Astrocyte of the spinal cord (primary cell): Measurements from ENCODE around the gene SECTM1.

ENCODE experiments used
- DNase-seq: peaks from one replicate; pipeline ENCODE4 v3.0.0; 2011; ENCODE audit warnings: low read depth, low spot score
- H3K4me3 ChIP-seq: 2 replicates; pipeline ENCODE4 v1.5.1; 2011; ENCODE audit warnings: low read depth, mild to moderate bottlenecking, low read length, moderate library complexity
- CTCF ChIP-seq: IDR thresholded peaks from 2 replicates; pipeline ENCODE4 v1.5.1; 2012; ENCODE audit warnings: low read depth, mild to moderate bottlenecking, low read length, inconsistent platforms
- in situ Hi-C: cut with HindIII; loops from 2 replicates; pipeline ENCODE4 v1.10.0; 2017; ENCODE audit warnings: low sequenced_read_pairs

The SECTM1 gene

GRCh38 chr17:82328994-82329507, 4.5 kb downstream of the SECTM1 start:
- DNase-seq, result no peak
- H3K4me3 ChIP-seq, result no peak overlapping the region
- TF ChIP-seq CTCF, result no peak
- in situ Hi-C loops, result no loop called here

- in situ Hi-C loops, result no loop called here
Observed at GRCh38 chr17:82328141-82328993, 5.2 kb downstream of the SECTM1 start.

GRCh38 chr17:82327757-82328140, 5.8 kb downstream of the SECTM1 start:
- in situ Hi-C loops, result no loop called here
- no peak overlapping the region for H3K4me3 ChIP-seq
- no peak for DNase-seq
- TF ChIP-seq CTCF, result no peak

More at GRCh38 chr17:82328141-82328993, 5.2 kb downstream of the SECTM1 start:
- DNase-seq, result no peak
- no peak for TF ChIP-seq CTCF
- no peak overlapping the region for H3K4me3 ChIP-seq

- no peak overlapping the region for H3K4me3 ChIP-seq
- no peak for DNase-seq
- no peak for TF ChIP-seq CTCF
- in situ Hi-C loops, result no loop called here
Observed at GRCh38 chr17:82327289-82327688, 6.3 kb downstream of the SECTM1 start.

GRCh38 chr17:82325286-82326180, 8.0 kb downstream of the SECTM1 start:
- H3K4me3 ChIP-seq, result no peak overlapping the region
- in situ Hi-C loops, result no loop called here
- DNase-seq, result no peak
- no peak for TF ChIP-seq CTCF

GRCh38 chr17:82324566-82325285, 8.8 kb downstream of the SECTM1 start:
- no peak for TF ChIP-seq CTCF
- no peak for DNase-seq
- in situ Hi-C loops, result no loop called here
- no peak overlapping the region for H3K4me3 ChIP-seq
